Panc1 (cell line): ENCODE measurements around the gene AKIRIN1. TPM values are rescaled to one million over a fixed set of nuclear protein-coding genes. Genes with fewer than 3 reads are reported as not detected.
A peak's percentile ranks its signal among the peaks of the same experiment; 100 is the strongest.

Experiments
- ATAC-seq: fragments of 200-7000 bp; cut with Tn5 transposase; 2 replicates; pipeline ENCODE4 v1.9.1; 2020; ENCODE audit warnings: mild to moderate bottlenecking, moderate library complexity
- BruUV-seq: library from RNA; stranded (reverse); fragments of 400-500 nt; replicated peaks from 2 replicates; lab custom pipeline; 2021; lab: Mats Ljungman, UMichigan
- CTCF ChIA-PET: fragments of 300-600 bp; sonication (Branson Sonifier 250); formaldehyde crosslinking; loops from one replicate; lab custom pipeline; 2022; ENCODE audit warnings: antibody characterized with exemption; lab: Charles Lee
- POLR2A ChIA-PET: fragments of 300-600 bp; sonication (Branson Sonifier 250); formaldehyde crosslinking; loops from one replicate; lab custom pipeline; 2022; ENCODE audit warnings: antibody characterized with exemption; lab: Charles Lee
- DNase-seq: peaks from one replicate; pipeline ENCODE4 v3.0.0-alpha.2; 2010; ENCODE audit warnings: low read depth, low spot score
- H3K27ac ChIP-seq: 2 replicates; pipeline ENCODE4 v1.5.1; 2011; ENCODE audit warnings: mild to moderate bottlenecking, low read length, inconsistent platforms
- H3K27me3 ChIP-seq: fragments of 200-500 bp; sonication (Bioruptor generic); 2 replicates; pipeline ENCODE4 v1.6.0; 2014; ENCODE audit warnings: low read length, inconsistent platforms; ENCODE audit not compliant: control insufficient read depth, insufficient read depth
- H3K36me3 ChIP-seq: fragments of 200-500 bp; sonication (Bioruptor generic); 2 replicates; pipeline ENCODE4 v1.5.1; 2014; ENCODE audit warnings: inconsistent platforms, mild to moderate bottlenecking, low read length, moderate library complexity; ENCODE audit not compliant: control insufficient read depth, insufficient read depth
- H3K4me1 ChIP-seq: 2 replicates; pipeline ENCODE4 v1.5.1; 2011; ENCODE audit warnings: inconsistent platforms, mild to moderate bottlenecking, low read length, moderate library complexity; ENCODE audit not compliant: control insufficient read depth, insufficient read depth
- H3K4me3 ChIP-seq, 2 experiments: 2 replicates each; pipeline ENCODE4 v1.5.1; 2011 to 2012; ENCODE audit warnings: low read depth in 2 of 2, low read length in 2 of 2, mild to moderate bottlenecking in 2 of 2, inconsistent platforms in 1 of 2, moderate library complexity in 1 of 2
- H3K9me3 ChIP-seq: fragments of 200-500 bp; sonication (Bioruptor generic); 2 replicates; pipeline ENCODE4 v1.5.1; 2014; ENCODE audit warnings: low read depth, mild to moderate bottlenecking, inconsistent platforms, low read length, moderate library complexity; ENCODE audit not compliant: control insufficient read depth, insufficient read depth
- CTCF ChIP-seq: fragments of 450-650 bp; IDR thresholded peaks from 2 replicates; pipeline ENCODE4 v1.5.1; 2017; ENCODE audit warnings: mild to moderate bottlenecking
- POLR2AphosphoS5 ChIP-seq: IDR thresholded peaks from 2 replicates; pipeline ENCODE4 v1.6.1; 2012; ENCODE audit warnings: mild to moderate bottlenecking, low read depth, low read length, moderate library complexity
- REST ChIP-seq, 2 experiments: IDR thresholded peaks; 2 replicates each; pipeline ENCODE4 v1.6.1; 2011 to 2012; ENCODE audit warnings: low read depth in 2 of 2, control low read depth in 1 of 2, low read length in 1 of 2, mild to moderate bottlenecking in 1 of 2, moderate library complexity in 1 of 2; ENCODE audit not compliant: insufficient read depth in 1 of 2
- SIN3A ChIP-seq: IDR thresholded peaks from 2 replicates; pipeline ENCODE4 v1.6.1; 2012; ENCODE audit warnings: low read depth, mild to moderate bottlenecking, low read length, moderate library complexity, borderline replicate concordance; ENCODE audit not compliant: insufficient read depth
- TCF7L2 ChIP-seq: IDR thresholded peaks from 2 replicates; pipeline ENCODE4 v1.6.1; 2011; ENCODE audit warnings: mild to moderate bottlenecking, low read depth, low read length, inconsistent platforms
- in situ Hi-C: cut with HindIII; loops from 2 replicates; pipeline ENCODE4 v1.10.0; 2016; ENCODE audit warnings: low sequenced_read_pairs, low pct_unique_long_range_greater_than_20kb
- intact Hi-C: fragments of 100-400 bp; cut with micrococcal nuclease; formaldehyde crosslinking; loops from one replicate; pipeline ENCODE4 v1.10.0; 2022; ENCODE audit not compliant: unreplicated experiment
- total RNA-seq: library from RNA; stranded (reverse); gene quantifications from one replicate; pipeline ENCODE4 v1.2.1, GENCODE V29; 2021; ENCODE audit not compliant: unreplicated experiment

The AKIRIN1 gene
- total RNA-seq, 1 experiment from 2014 or later: 116 TPM

- H3K27ac ChIP-seq: peak overlapping the region; percentile 83
- peaks cover 19% of the 10 kb centered on the region for H3K4me1 ChIP-seq
- no peak for DNase-seq
- intact Hi-C loops: no loop called here
- peak overlapping the region; percentile 74 to 86 for H3K4me3 ChIP-seq
- H3K9me3 ChIP-seq: no peaks in the 10 kb centered on the region
- BruUV-seq: TSS peak; percentile 83
- TF ChIP-seq POLR2AphosphoS5 (no peak), SIN3A (no peak), CTCF (no peak), TCF7L2 (no peak), REST (IDR thresholded peaks at IDR 0.05; ENCODE audit: insufficient read depth in 1 of 2, low read depth in 2 of 2, low read length in 1 of 2) (no peak)
- CTCF ChIA-PET: no interaction called here
- POLR2A ChIA-PET: interaction anchor here (0.6 kb wide), 1 partner anchor 10 kb away, joined by 4 read pairs; no protein-coding TSS in a partner anchor
- no peak for ATAC-seq
- in situ Hi-C loops: no loop called here
- peaks cover 7% of the 10 kb centered on the region for H3K36me3 ChIP-seq
- H3K27me3 ChIP-seq: no peaks in the 10 kb centered on the region
Measured at GRCh38 chr1:38992412-38993111, 1.5 kb downstream of the AKIRIN1 start.

- Histone ChIP-seq H3K9me3 (no peaks in the 10 kb centered on the region), H3K27me3 (no peaks in the 10 kb centered on the region), H3K27ac (no peak overlapping the region), H3K4me3 (no peak overlapping the region), H3K36me3 (peaks cover 21% of the 10 kb centered on the region), H3K4me1 (peaks cover 21% of the 10 kb centered on the region)
- intact Hi-C loops (no loop called here), in situ Hi-C loops (no loop called here)
- ATAC-seq (no peak), DNase-seq (no peak)
- no peak for TF ChIP-seq POLR2AphosphoS5
- no peak for TF ChIP-seq CTCF
- no peak for TF ChIP-seq TCF7L2
- ChIA-PET CTCF (no interaction called here), POLR2A (no interaction called here)
- no TSS peak for BruUV-seq
Measured at GRCh38 chr1:38994196-38994595, 3.1 kb downstream of the AKIRIN1 start.
